ENCODE results near the gene EGLN1. TPM values are rescaled to one million over a fixed set of nuclear protein-coding genes. Genes with fewer than 3 reads are reported as not detected.
A peak's percentile ranks its signal among the peaks of the same experiment; 100 is the strongest.

EGLN1 gene
- total and polyA plus RNA-seq, 2 experiments from 2014 or later, result 1.9 to 6.0 TPM

DNA sequence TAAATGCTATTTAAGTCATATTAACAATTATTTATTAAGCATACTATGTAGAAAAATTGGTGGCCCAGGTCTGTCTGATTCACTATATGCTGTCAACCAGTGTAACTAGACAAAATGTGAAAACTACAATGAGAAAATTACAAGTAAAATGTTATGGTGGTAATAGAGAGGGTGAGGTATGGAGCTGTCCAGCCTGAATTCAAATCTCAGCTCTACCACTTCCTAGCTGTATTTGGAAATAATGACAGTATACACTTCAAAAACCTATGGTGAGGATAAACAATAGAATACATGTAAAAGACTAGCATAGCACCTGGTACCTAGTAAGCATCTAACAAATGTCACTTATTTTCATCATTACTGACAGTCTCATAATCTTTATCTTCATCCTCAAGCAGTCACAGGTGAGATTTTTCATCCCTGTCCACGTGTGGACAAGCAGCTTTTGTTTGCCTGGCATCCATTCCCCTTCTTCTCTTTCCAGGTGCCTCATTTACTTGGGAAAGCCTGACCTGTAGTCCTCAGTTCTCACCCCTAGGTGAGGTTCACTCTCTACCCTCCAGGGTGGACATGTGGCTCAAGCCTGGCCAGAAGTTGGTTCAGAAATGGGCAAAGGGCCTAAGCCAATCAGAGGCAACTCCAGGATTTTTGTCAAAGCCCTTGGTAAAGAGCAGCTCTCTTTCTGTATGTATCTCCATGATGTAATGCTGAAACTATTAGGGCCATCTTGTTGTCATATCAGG is 29.5 kb downstream of the EGLN1 start:
- H3K9me3 Mint-ChIP-seq, result no peaks in the 10 kb centered on the region
- H3K4me1 Mint-ChIP-seq, result peaks cover 12% of the 10 kb centered on the region; the same call in 2 of the 3 replicates
- no peaks in the 10 kb centered on the region for H3K9me2 ChIP-seq (ENCODE audit: insufficient read depth)
- H3F3A ChIP-seq (replicated peaks; ENCODE audit: low read depth), result no peaks in the 10 kb centered on the region
- H3K27me3 Mint-ChIP-seq (ENCODE audit: insufficient read depth, low read depth, poor library complexity), result no peaks in the 10 kb centered on the region
- no peaks in the 10 kb centered on the region for H3K36me3 ChIP-seq (ENCODE audit: insufficient read depth)
- peak; percentile 17 for DNase-seq (ENCODE audit: low spot score)
- no peaks in the 10 kb centered on the region for H3K36me3 Mint-ChIP-seq (ENCODE audit: low read depth)
- peak; percentile 66 for ATAC-seq
- no peak overlapping the region for H3K27ac ChIP-seq (ENCODE audit: low read depth)
- H2AFZ ChIP-seq, result no peak overlapping the region
- no peaks in the 10 kb centered on the region for H4K20me1 ChIP-seq (replicated peaks; ENCODE audit: insufficient read depth)
- no peak overlapping the region for H3K4me3 ChIP-seq
- H3K79me2 ChIP-seq (replicated peaks; ENCODE audit: insufficient read depth), result no peaks in the 10 kb centered on the region
- no peaks in the 10 kb centered on the region; the same call in 1 of the 2 replicates for H3K4me1 ChIP-seq (ENCODE audit: insufficient read depth)
- H3K4me2 ChIP-seq, result no peak overlapping the region
- TF ChIP-seq, protein P1, sequence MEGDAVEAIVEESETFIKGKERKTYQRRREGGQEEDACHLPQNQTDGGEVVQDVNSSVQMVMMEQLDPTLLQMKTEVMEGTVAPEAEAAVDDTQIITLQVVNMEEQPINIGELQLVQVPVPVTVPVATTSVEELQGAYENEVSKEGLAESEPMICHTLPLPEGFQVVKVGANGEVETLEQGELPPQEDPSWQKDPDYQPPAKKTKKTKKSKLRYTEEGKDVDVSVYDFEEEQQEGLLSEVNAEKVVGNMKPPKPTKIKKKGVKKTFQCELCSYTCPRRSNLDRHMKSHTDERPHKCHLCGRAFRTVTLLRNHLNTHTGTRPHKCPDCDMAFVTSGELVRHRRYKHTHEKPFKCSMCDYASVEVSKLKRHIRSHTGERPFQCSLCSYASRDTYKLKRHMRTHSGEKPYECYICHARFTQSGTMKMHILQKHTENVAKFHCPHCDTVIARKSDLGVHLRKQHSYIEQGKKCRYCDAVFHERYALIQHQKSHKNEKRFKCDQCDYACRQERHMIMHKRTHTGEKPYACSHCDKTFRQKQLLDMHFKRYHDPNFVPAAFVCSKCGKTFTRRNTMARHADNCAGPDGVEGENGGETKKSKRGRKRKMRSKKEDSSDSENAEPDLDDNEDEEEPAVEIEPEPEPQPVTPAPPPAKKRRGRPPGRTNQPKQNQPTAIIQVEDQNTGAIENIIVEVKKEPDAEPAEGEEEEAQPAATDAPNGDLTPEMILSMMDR (conservative IDR thresholded peaks at IDR 0.05; ENCODE audit: low read depth in 2 of 2), result peak in 1 of 2 experiments; percentile 15; a peak in 2 of 4 replicates
- TF ChIP-seq NANOG (IDR thresholded peaks at IDR 0.05; ENCODE audit: borderline replicate concordance) (no peak), JUNB (IDR thresholded peaks at IDR 0.05; ENCODE audit: unreplicated experiment) (no peak)
- H3K27me3 ChIP-seq (ENCODE audit: insufficient read depth), result no peaks in the 10 kb centered on the region
- no peak overlapping the region for H3K27ac Mint-ChIP-seq
- H3K4me3 Mint-ChIP-seq, result no peak overlapping the region

DNA sequence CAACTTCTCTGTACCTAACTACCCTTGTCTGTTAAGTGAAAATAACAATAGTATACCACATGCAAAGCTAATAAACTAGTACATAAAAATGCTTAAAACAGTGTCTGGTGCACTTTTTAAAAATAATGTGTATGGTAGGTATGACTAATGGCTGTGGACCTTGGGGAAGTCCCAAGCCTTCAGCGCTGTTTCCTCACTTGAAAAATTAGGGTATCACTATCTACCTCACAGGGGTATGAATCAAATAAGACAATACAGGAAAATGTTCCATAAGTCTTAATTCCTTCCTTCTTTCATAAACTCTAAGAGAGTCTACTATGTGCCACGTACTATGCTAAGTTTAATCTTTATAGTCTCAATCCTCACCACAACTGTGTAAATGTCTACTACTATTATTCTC is 32.0 kb downstream of the EGLN1 start:
- Mint-ChIP-seq H3K36me3 (ENCODE audit: low read depth) (no peaks in the 10 kb centered on the region), H3K27ac (no peak overlapping the region), H3K27me3 (ENCODE audit: insufficient read depth, low read depth, poor library complexity) (no peaks in the 10 kb centered on the region), H3K9me3 (no peaks in the 10 kb centered on the region), H3K4me3 (no peak overlapping the region), H3K4me1 (peaks cover 4% of the 10 kb centered on the region; the same call in 2 of the 3 replicates)
- no peak overlapping the region for H3K27ac ChIP-seq (ENCODE audit: low read depth)
- H4K20me1 ChIP-seq (replicated peaks; ENCODE audit: insufficient read depth), result no peaks in the 10 kb centered on the region
- ATAC-seq (no peak), DNase-seq (ENCODE audit: low spot score) (no peak)
- H3K9me2 ChIP-seq (ENCODE audit: insufficient read depth), result no peaks in the 10 kb centered on the region
- H3K36me3 ChIP-seq (ENCODE audit: insufficient read depth), result no peaks in the 10 kb centered on the region
- no peak overlapping the region for H3K4me2 ChIP-seq
- no peaks in the 10 kb centered on the region; the same call in 1 of the 2 replicates for H3K4me1 ChIP-seq (ENCODE audit: insufficient read depth)
- no peak overlapping the region for H3K4me3 ChIP-seq
- H3K79me2 ChIP-seq (replicated peaks; ENCODE audit: insufficient read depth), result no peaks in the 10 kb centered on the region
- no peaks in the 10 kb centered on the region for H3F3A ChIP-seq (replicated peaks; ENCODE audit: low read depth)
- H2AFZ ChIP-seq, result no peak overlapping the region
- H3K27me3 ChIP-seq (ENCODE audit: insufficient read depth), result no peaks in the 10 kb centered on the region
- TF ChIP-seq NANOG (IDR thresholded peaks at IDR 0.05; ENCODE audit: borderline replicate concordance) (no peak), JUNB (IDR thresholded peaks at IDR 0.05; ENCODE audit: unreplicated experiment) (no peak), EZH2 (IDR thresholded peaks at IDR 0.05; ENCODE audit: low read depth, unreplicated experiment) (no peak), STAT1 (IDR thresholded peaks at IDR 0.05; ENCODE audit: unreplicated experiment) (no peak), POLR2AphosphoS5 (IDR thresholded peaks at IDR 0.05; ENCODE audit: low read depth) (no peak), EZH2phosphoT487 (IDR thresholded peaks at IDR 0.05; ENCODE audit: unreplicated experiment) (no peak), ZNF331 (CRISPR knock-in tag; IDR thresholded peaks at IDR 0.05; ENCODE audit: low read depth) (no peak), CREB1 (CRISPR knock-in tag; IDR thresholded peaks at IDR 0.05; ENCODE audit: low read depth) (no peak)
- TF ChIP-seq, protein P2, sequence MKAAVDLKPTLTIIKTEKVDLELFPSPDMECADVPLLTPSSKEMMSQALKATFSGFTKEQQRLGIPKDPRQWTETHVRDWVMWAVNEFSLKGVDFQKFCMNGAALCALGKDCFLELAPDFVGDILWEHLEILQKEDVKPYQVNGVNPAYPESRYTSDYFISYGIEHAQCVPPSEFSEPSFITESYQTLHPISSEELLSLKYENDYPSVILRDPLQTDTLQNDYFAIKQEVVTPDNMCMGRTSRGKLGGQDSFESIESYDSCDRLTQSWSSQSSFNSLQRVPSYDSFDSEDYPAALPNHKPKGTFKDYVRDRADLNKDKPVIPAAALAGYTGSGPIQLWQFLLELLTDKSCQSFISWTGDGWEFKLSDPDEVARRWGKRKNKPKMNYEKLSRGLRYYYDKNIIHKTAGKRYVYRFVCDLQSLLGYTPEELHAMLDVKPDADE (IDR thresholded peaks at IDR 0.05), result no peak
- TF ChIP-seq, protein P1 (conservative IDR thresholded peaks at IDR 0.05; ENCODE audit: low read depth in 2 of 2), result no peak
- TF ChIP-seq, protein P3, sequence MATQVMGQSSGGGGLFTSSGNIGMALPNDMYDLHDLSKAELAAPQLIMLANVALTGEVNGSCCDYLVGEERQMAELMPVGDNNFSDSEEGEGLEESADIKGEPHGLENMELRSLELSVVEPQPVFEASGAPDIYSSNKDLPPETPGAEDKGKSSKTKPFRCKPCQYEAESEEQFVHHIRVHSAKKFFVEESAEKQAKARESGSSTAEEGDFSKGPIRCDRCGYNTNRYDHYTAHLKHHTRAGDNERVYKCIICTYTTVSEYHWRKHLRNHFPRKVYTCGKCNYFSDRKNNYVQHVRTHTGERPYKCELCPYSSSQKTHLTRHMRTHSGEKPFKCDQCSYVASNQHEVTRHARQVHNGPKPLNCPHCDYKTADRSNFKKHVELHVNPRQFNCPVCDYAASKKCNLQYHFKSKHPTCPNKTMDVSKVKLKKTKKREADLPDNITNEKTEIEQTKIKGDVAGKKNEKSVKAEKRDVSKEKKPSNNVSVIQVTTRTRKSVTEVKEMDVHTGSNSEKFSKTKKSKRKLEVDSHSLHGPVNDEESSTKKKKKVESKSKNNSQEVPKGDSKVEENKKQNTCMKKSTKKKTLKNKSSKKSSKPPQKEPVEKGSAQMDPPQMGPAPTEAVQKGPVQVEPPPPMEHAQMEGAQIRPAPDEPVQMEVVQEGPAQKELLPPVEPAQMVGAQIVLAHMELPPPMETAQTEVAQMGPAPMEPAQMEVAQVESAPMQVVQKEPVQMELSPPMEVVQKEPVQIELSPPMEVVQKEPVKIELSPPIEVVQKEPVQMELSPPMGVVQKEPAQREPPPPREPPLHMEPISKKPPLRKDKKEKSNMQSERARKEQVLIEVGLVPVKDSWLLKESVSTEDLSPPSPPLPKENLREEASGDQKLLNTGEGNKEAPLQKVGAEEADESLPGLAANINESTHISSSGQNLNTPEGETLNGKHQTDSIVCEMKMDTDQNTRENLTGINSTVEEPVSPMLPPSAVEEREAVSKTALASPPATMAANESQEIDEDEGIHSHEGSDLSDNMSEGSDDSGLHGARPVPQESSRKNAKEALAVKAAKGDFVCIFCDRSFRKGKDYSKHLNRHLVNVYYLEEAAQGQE (IDR thresholded peaks at IDR 0.05; ENCODE audit: unreplicated experiment), result no peak
